PFSK-1 (cell line): ENCODE data around the gene SLC2A11.

Experiments
- FOXP2 ChIP-seq: optimal IDR thresholded peaks from 2 replicates; pipeline ENCODE3; 2011; ENCODE audit warnings: borderline replicate concordance, control low read depth, inconsistent platforms; ENCODE audit not compliant: insufficient read depth; ENCODE audit errors: extremely low read length, extremely low read depth
- POLR2AphosphoS5 ChIP-seq: IDR thresholded peaks from 2 replicates; pipeline ENCODE4 v1.6.1; 2012; ENCODE audit warnings: low read depth, mild to moderate bottlenecking, control low read depth, low read length, moderate library complexity
- REST ChIP-seq, 2 experiments: IDR thresholded peaks; 2 replicates each; pipeline versions ENCODE4 v1.6.1 to v1.8.0; 2011 to 2012; ENCODE audit warnings: low read depth in 2 of 2, low read length in 2 of 2, control low read depth in 1 of 2, inconsistent platforms in 1 of 2, mild to moderate bottlenecking in 1 of 2, moderate library complexity in 1 of 2; ENCODE audit not compliant: insufficient read depth in 1 of 2
- SIN3A ChIP-seq: IDR thresholded peaks from 2 replicates; pipeline ENCODE4 v1.6.1; 2012; ENCODE audit warnings: mild to moderate bottlenecking, low read length, moderate library complexity, borderline replicate concordance; ENCODE audit not compliant: insufficient read depth
- TAF1 ChIP-seq: IDR thresholded peaks from 2 replicates; pipeline ENCODE4 v1.6.1; 2012; ENCODE audit warnings: low read length, control low read depth, borderline replicate concordance; ENCODE audit not compliant: insufficient read depth

- no peak for TF ChIP-seq POLR2AphosphoS5
- no peak for TF ChIP-seq SIN3A
- TF ChIP-seq TAF1: no peak
- no peak for TF ChIP-seq REST (IDR thresholded peaks at IDR 0.05; ENCODE audit: insufficient read depth in 1 of 2, low read depth in 2 of 2, low read length in 2 of 2)
- TF ChIP-seq FOXP2: no peak
Observed at GRCh38 chr22:23822101-23822671, 35.5 kb upstream of the SLC2A11 start.
